Measurements from ENCODE around the gene PGGT1B.

Gene PGGT1B

GRCh38 chr5:115190388-115190787, 72.3 kb downstream of the PGGT1B start:
- H3K4me1 ChIP-seq: no peaks in the 10 kb centered on the region
- no peak overlapping the region for H3K9ac ChIP-seq
- H4K20me1 ChIP-seq: no peaks in the 10 kb centered on the region
- H3K27me3 ChIP-seq: no peaks in the 10 kb centered on the region
- H3K4me2 ChIP-seq: no peak overlapping the region
- no peaks in the 10 kb centered on the region for H3K36me3 ChIP-seq
- no peak for TF ChIP-seq Cebpa-rat (IDR thresholded peaks at IDR 0.05)
- no peak overlapping the region for H3K4me3 ChIP-seq
- H3K9me3 ChIP-seq: no peaks in the 10 kb centered on the region
- no peak overlapping the region for H3K27ac ChIP-seq

- H3K27me3 ChIP-seq: no peaks in the 10 kb centered on the region
- H3K4me1 ChIP-seq: no peaks in the 10 kb centered on the region
- no peak overlapping the region for H3K9ac ChIP-seq
- H3K4me2 ChIP-seq: no peak overlapping the region
- no peak overlapping the region for H3K27ac ChIP-seq
- no peak overlapping the region for H3K4me3 ChIP-seq
- TF ChIP-seq Cebpa-rat (IDR thresholded peaks at IDR 0.05): no peak
- no peaks in the 10 kb centered on the region for H4K20me1 ChIP-seq
- no peaks in the 10 kb centered on the region for H3K9me3 ChIP-seq
- no peaks in the 10 kb centered on the region for H3K36me3 ChIP-seq
Observed at GRCh38 chr5:115189866-115190265, 72.8 kb downstream of the PGGT1B start.

GRCh38 chr5:115186794-115187193, 75.9 kb downstream of the PGGT1B start:
- Histone ChIP-seq H3K9ac (no peak overlapping the region), H3K36me3 (no peaks in the 10 kb centered on the region), H3K27ac (no peak overlapping the region), H4K20me1 (no peaks in the 10 kb centered on the region), H3K4me1 (no peaks in the 10 kb centered on the region), H3K9me3 (no peaks in the 10 kb centered on the region), H3K4me2 (no peak overlapping the region), H3K4me3 (no peak overlapping the region), H3K27me3 (peaks cover 7% of the 10 kb centered on the region)
- TF ChIP-seq Cebpa-rat (IDR thresholded peaks at IDR 0.05): no peak

- Histone ChIP-seq H3K9me3 (no peaks in the 10 kb centered on the region), H3K4me3 (no peak overlapping the region), H3K4me1 (peaks cover 8% of the 10 kb centered on the region), H3K4me2 (no peak overlapping the region), H3K9ac (no peak overlapping the region), H3K36me3 (no peaks in the 10 kb centered on the region), H3K27me3 (peaks cover 28% of the 10 kb centered on the region), H4K20me1 (peaks cover 20% of the 10 kb centered on the region), H3K27ac (no peak overlapping the region)
- no peak for TF ChIP-seq Cebpa-rat (IDR thresholded peaks at IDR 0.05)
Observed at GRCh38 chr5:115184770-115185169, 77.9 kb downstream of the PGGT1B start.

GRCh38 chr5:115181757-115182156, 80.9 kb downstream of the PGGT1B start:
- TF ChIP-seq Cebpa-rat (IDR thresholded peaks at IDR 0.05): no peak
- Histone ChIP-seq H3K27ac (no peak overlapping the region), H3K27me3 (peaks cover 54% of the 10 kb centered on the region), H3K9me3 (peaks cover 12% of the 10 kb centered on the region), H3K4me2 (no peak overlapping the region), H3K36me3 (no peaks in the 10 kb centered on the region), H3K9ac (no peak overlapping the region), H3K4me1 (peaks cover 13% of the 10 kb centered on the region), H3K4me3 (no peak overlapping the region), H4K20me1 (peaks cover 29% of the 10 kb centered on the region)

- peak overlapping the region; percentile 64 for H3K4me3 ChIP-seq
- peaks cover 12% of the 10 kb centered on the region for H3K9me3 ChIP-seq
- no peaks in the 10 kb centered on the region for H3K36me3 ChIP-seq
- H3K27ac ChIP-seq: no peak overlapping the region
- H4K20me1 ChIP-seq: peaks cover 29% of the 10 kb centered on the region
- no peak for TF ChIP-seq Cebpa-rat (IDR thresholded peaks at IDR 0.05)
- H3K4me1 ChIP-seq: peaks cover 13% of the 10 kb centered on the region
- H3K9ac ChIP-seq: no peak overlapping the region
- H3K27me3 ChIP-seq: peaks cover 54% of the 10 kb centered on the region
- peak overlapping the region; percentile 93 for H3K4me2 ChIP-seq
Observed at GRCh38 chr5:115180165-115180709, 82.4 kb downstream of the PGGT1B start.

GRCh38 chr5:115179394-115180164, 83.1 kb downstream of the PGGT1B start:
- peak overlapping the region; percentile 64 for H3K4me3 ChIP-seq
- H3K4me1 ChIP-seq: peaks cover 13% of the 10 kb centered on the region
- H3K27ac ChIP-seq: no peak overlapping the region
- H3K4me2 ChIP-seq: peak overlapping the region; percentile 93
- peaks cover 54% of the 10 kb centered on the region for H3K27me3 ChIP-seq
- TF ChIP-seq Cebpa-rat (IDR thresholded peaks at IDR 0.05): no peak
- H4K20me1 ChIP-seq: peaks cover 29% of the 10 kb centered on the region
- peaks cover 12% of the 10 kb centered on the region for H3K9me3 ChIP-seq
- H3K9ac ChIP-seq: no peak overlapping the region
- no peaks in the 10 kb centered on the region for H3K36me3 ChIP-seq

GRCh38 chr5:115179030-115179393, 83.7 kb downstream of the PGGT1B start:
- H3K36me3 ChIP-seq: no peaks in the 10 kb centered on the region
- no peak overlapping the region for H3K9ac ChIP-seq
- H3K27ac ChIP-seq: no peak overlapping the region
- 0 out of 2 replicates have a peak overlapping the region, but pooled peaks have one; percentile 64 for H3K4me3 ChIP-seq
- no peak overlapping the region for H3K4me2 ChIP-seq
- H4K20me1 ChIP-seq: peaks cover 29% of the 10 kb centered on the region
- peaks cover 12% of the 10 kb centered on the region for H3K9me3 ChIP-seq
- no peak for TF ChIP-seq Cebpa-rat (IDR thresholded peaks at IDR 0.05)
- peaks cover 54% of the 10 kb centered on the region for H3K27me3 ChIP-seq
- peaks cover 13% of the 10 kb centered on the region for H3K4me1 ChIP-seq

- Histone ChIP-seq H3K36me3 (no peaks in the 10 kb centered on the region), H3K4me2 (peak overlapping the region; percentile 99), H3K27ac (no peak overlapping the region), H3K27me3 (peaks cover 67% of the 10 kb centered on the region), H4K20me1 (peaks cover 14% of the 10 kb centered on the region), H3K4me1 (peaks cover 16% of the 10 kb centered on the region), H3K4me3 (peak overlapping the region; percentile 79), H3K9me3 (peaks cover 22% of the 10 kb centered on the region), H3K9ac (no peak overlapping the region)
- TF ChIP-seq Cebpa-rat (IDR thresholded peaks at IDR 0.05): no peak
Observed at GRCh38 chr5:115170929-115171510, 91.7 kb downstream of the PGGT1B start.
